Measurements from ENCODE around the gene PI16. TPM values are rescaled to one million over a fixed set of nuclear protein-coding genes. Genes with fewer than 3 reads are reported as not detected.
"Not testable (repeated sequence)": the region's sequence is repeated elsewhere in the genome, so short reads cannot be mapped to it uniquely, and the experiment has no call there.

PI16 gene
- total RNA-seq, 1 donor from 2014 or later: not detected

DNA sequence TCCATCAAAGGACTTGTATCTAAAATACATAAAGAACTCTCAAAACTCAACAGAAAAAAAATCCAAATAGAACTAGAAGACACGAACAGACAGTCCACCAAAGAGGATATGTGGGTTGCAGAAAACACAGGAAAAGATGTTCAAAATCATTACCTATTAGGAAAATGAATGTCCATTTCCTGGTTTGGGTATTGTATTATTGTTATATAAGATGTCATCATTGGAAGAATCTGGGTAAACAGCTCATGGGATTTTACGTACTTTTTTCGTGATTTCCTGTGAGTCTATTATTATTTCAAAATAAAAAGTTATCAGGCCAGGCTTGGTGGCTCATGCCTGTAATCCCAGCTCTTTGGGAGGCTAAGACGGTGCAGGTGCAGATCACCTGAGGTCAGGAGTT is 9.2 kb upstream of the PI16 start:
- TF ChIP-seq CTCF (IDR thresholded peaks at IDR 0.05; ENCODE audit: insufficient read depth, low read length, severe bottlenecking): no peak
- Histone ChIP-seq H3K27me3 (ENCODE audit: control insufficient read depth, insufficient read depth, low read length) (peaks cover 2% of the 10 kb centered on the region), H3K36me3 (ENCODE audit: control insufficient read depth, insufficient read depth, low read length) (no peaks in the 10 kb centered on the region), H3K4me3 (ENCODE audit: low read depth, low read length) (no peak overlapping the region)
- no peak for DNase-seq (ENCODE audit: low read depth)
- no peak for FAIRE-seq

DNA sequence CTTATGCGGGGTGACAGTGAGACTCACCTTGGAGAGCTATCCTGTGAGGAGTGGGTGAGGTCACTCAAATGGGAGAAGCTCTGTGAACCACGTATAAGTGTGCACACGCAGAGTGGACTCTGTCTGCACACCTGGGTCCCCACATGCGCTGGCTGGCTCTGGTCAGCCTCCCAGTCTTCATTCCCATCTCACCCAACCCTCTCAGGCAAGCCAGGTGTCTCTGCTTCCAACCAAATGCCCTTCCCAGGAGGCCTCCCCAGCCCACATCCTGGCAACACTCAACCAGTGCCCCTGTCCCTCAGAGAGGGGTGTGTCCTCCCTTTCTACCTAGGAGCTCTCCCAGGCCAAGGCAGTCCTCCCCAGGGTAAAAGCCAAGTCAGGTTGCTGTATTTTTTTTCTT is 8.0 kb upstream of the PI16 start:
- FAIRE-seq (no peak), DNase-seq (ENCODE audit: low read depth) (no peak)
- Histone ChIP-seq H3K27me3 (ENCODE audit: control insufficient read depth, insufficient read depth, low read length) (peaks cover 2% of the 10 kb centered on the region), H3K4me3 (ENCODE audit: low read depth, low read length) (no peak overlapping the region), H3K36me3 (ENCODE audit: control insufficient read depth, insufficient read depth, low read length) (no peaks in the 10 kb centered on the region)
- TF ChIP-seq CTCF (IDR thresholded peaks at IDR 0.05; ENCODE audit: insufficient read depth, low read length, severe bottlenecking): no peak

GRCh38 chr6:36947570-36948351 is 6.8 kb upstream of the PI16 start:
- FAIRE-seq: no peak

DNA sequence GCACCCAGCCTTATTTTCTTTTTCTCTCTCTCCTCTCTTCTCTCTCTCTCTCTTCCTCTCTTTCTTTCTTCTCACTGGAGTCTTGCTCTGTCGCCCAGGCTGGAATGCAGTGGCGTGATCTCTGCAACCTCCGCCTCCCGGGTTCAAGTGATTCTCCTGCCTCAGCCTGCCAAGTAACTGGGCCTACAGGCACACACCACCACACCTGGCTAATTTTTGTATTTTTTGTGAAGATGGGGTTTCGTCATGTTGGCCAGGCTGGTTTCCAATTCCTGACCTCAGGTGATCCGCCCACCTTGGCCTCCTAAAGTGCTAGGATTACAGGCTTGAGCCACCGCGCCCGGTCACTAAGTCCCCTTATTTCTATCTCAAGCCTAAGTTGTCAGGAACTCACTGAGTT is 5.5 kb upstream of the PI16 start:
- H3K4me3 ChIP-seq (ENCODE audit: low read depth, low read length); H3K36me3 ChIP-seq (ENCODE audit: control insufficient read depth, insufficient read depth, low read length); FAIRE-seq; DNase-seq (ENCODE audit: low read depth); H3K27me3 ChIP-seq (ENCODE audit: control insufficient read depth, insufficient read depth, low read length): not testable (repeated sequence)

More at GRCh38 chr6:36947570-36948351, 6.8 kb upstream of the PI16 start:
- DNase-seq (ENCODE audit: low read depth): no peak
- H3K27me3 ChIP-seq (ENCODE audit: control insufficient read depth, insufficient read depth, low read length): peaks cover 2% of the 10 kb centered on the region
- no peaks in the 10 kb centered on the region for H3K36me3 ChIP-seq (ENCODE audit: control insufficient read depth, insufficient read depth, low read length)
- no peak overlapping the region for H3K4me3 ChIP-seq (ENCODE audit: low read depth, low read length)
- no peak for TF ChIP-seq CTCF (IDR thresholded peaks at IDR 0.05; ENCODE audit: insufficient read depth, low read length, severe bottlenecking)

GRCh38 chr6:36949636-36950035 is 4.9 kb upstream of the PI16 start:
- TF ChIP-seq CTCF (IDR thresholded peaks at IDR 0.05; ENCODE audit: insufficient read depth, low read length, severe bottlenecking): no peak

DNA sequence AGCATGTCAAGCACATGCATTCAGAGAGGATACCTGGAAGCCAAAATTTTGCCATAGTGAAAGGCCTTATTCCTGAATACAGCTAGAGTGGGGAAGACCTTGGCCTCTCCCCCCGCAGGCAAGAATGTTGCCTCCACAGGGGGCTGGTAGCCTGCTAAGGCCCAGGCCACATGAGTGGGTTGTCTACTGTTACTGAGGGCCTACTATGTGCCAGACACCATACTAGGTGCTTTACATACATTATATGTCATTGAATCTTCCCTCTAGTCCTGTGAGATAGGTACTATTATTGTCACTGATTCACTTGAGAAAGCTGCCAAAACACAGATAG is 642 bp upstream of the PI16 start:
- no peaks in the 10 kb centered on the region for H3K36me3 ChIP-seq (ENCODE audit: control insufficient read depth, insufficient read depth, low read length)
- DNase-seq (ENCODE audit: low read depth) (no peak), FAIRE-seq (no peak)
- TF ChIP-seq CTCF (IDR thresholded peaks at IDR 0.05; ENCODE audit: insufficient read depth, low read length, severe bottlenecking): no peak
- H3K4me3 ChIP-seq (ENCODE audit: low read depth, low read length): no peak overlapping the region
- H3K27me3 ChIP-seq (ENCODE audit: control insufficient read depth, insufficient read depth, low read length): no peaks in the 10 kb centered on the region

More at GRCh38 chr6:36949636-36950035, 4.9 kb upstream of the PI16 start:
- FAIRE-seq (no peak), DNase-seq (ENCODE audit: low read depth) (peak; percentile 86)
- Histone ChIP-seq H3K36me3 (ENCODE audit: control insufficient read depth, insufficient read depth, low read length) (no peaks in the 10 kb centered on the region), H3K27me3 (ENCODE audit: control insufficient read depth, insufficient read depth, low read length) (no peaks in the 10 kb centered on the region), H3K4me3 (ENCODE audit: low read depth, low read length) (no peak overlapping the region)
